ENCODE data around the gene ROR2.
"Not testable (repeated sequence)": the region's sequence is repeated elsewhere in the genome, so short reads cannot be mapped to it uniquely, and the experiment has no call there.

Gene ROR2

DNA sequence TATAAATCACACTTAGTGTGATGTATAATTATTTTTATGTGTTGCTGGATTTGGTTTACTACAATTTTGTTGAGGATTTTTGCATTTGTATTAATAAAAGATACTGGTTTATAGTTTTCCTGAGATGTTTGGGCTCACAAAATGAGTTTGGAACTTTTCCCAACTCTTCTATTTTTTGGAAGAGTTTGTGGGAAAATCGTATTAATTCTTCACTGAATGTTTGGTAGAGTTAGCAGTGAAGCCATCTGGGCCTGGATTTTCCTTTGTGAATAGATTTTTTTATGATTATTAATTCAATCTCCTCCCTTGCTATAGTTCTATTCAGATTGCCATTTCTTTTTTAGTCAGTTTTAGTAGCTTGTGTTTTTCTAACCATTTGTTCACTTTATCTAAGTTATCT, 324.7 kb downstream of the ROR2 start:
- no peak for DNase-seq (ENCODE audit: low spot score)

DNA sequence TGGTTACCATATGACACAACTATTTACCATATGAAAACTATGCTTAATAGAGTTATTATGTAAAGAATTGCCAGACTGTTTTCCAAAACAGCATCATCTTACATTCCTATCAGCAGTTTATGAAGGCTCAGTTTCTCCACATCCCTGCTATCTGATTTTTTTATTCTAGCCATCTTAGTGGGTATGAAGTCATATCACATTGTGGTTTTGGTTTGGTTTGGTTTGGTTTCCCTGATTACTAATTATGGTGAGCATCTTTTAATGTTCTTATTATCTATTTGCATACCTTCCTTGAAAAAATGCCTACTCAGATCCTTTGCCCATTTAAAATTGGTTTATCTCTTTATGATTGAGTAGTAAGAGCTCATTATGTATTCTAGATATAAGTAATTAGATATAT, 327.0 kb downstream of the ROR2 start:
- DNase-seq (ENCODE audit: low spot score) = no peak

DNA sequence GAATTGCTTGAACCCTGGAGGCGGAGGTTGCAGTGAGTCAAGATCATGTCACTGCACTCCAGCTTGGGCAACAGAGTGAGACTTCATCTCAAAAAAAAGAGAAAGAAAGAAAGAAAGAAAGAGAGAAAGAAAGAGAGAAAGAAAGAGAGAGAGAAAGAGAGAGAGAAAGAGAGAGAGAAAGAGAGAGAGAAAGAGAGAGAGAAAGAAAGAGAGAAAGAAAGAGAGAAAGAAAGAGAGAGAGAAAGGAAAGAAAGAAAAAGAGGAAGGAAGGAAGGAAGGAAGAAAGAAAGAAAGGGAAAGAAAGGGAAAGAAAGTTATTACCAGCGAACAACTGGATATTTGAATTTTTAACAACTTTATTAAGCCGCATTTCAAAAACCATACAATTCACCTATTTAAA, 327.9 kb downstream of the ROR2 start:
- DNase-seq (ENCODE audit: low spot score) = not testable (repeated sequence)

DNA sequence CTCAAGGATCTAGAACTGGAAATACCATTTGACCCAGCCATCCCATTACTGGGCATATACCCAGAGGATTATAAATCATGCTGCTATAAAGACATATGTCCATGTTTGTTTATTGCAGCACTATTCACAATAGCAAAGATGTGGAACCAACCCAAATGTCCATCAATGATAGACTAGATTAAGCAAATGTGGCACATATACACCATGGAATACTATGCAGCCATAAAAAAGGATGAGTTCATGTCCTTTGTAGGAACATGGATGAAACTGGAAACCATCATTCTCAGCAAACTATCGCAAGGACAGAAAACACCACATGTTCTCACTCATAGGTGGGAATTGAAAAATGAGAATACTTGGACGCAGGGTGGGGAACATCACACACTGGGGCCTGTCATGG, 336.0 kb downstream of the ROR2 start:
- DNase-seq (ENCODE audit: low spot score) = not testable (repeated sequence)

DNA sequence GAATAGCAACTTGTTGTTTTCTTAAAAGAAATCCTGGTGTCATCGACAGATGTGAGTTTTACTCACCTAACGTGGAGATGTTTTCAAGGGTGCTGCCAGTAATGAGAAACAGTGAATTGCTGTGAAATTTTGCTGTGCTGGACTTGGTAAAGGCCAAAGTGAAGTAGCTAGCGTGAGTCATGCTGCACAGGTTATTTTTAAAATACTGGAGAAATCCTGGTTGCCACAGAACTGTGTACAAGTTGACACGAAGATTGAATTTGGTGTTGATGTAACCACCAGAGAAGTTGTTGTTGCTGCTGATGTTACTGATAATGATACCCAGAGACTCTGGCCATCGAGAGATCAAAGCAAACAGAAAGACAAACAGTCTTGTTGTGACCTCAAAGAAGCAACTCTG, 338.4 kb downstream of the ROR2 start:
- DNase-seq (ENCODE audit: low spot score) = no peak

DNA sequence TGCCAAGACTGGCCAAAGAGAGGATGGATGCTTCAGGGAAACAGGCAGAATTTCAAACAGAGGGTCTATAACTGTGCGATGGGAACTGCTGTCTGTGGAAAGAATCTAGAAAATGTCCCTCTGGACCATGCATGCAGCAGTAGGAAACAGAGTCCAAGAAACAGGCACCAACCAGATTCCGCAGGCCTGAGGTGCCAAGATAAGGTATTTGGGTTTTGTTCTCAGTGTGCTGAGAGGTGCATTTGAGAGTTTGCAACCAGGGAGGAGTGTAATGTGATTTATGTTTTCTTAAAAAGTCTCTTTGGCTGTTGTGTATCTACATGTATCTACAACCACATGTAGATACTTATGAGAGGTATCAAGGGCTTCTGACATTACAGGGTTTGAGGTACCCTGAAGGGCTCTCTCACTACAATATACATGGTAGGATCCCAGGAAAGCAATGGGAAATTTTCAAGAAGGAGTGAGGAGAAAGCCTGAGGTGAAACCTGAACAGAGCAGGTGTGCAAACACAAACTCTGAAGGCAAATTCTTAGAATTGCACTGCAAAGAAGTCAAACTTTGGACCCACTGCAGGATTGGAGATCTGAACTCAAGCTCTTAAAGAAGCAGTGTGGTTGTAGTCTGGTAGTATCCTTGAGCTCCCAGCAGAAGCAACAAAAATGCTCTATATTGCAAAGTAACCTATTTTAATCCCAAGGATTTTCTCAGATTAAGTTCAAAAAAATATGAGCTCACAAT, 343.6 kb downstream of the ROR2 start:
- DNase-seq (ENCODE audit: low spot score) = no peak

DNA sequence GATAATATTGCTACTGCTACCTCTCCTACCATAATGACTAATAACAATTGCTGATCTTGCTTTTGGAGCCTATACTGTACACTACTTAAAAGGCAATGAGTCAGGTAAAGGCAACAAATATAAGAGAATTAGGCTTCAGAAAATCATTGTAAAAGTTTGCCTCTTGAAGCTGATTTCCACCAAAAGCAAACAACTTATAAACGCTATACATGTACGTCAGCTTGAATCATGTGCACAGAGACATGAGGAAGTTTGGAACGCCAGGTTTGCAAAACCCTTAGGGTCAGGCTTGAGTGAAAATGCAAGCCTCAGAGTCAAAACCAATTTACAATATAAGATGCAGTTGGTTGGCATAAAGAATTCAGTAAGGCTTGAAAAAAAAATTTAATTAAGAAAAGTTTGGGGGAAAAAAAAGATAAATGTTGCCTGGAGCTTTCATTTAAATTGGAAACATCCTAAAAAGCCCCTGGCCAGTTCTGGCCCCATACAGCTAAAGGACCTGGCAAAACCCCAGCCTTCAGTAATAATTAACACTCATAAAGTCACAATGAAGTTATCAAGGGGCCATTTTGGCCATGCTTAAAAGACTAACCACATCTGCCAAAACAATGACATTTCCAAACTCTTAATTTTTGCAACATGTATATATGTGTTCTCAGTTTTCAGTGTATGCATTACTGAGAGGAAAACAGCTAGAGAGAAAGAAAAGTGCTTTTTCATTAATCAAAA, 345.4 kb downstream of the ROR2 start:
- no peak for DNase-seq (ENCODE audit: low spot score)

DNA sequence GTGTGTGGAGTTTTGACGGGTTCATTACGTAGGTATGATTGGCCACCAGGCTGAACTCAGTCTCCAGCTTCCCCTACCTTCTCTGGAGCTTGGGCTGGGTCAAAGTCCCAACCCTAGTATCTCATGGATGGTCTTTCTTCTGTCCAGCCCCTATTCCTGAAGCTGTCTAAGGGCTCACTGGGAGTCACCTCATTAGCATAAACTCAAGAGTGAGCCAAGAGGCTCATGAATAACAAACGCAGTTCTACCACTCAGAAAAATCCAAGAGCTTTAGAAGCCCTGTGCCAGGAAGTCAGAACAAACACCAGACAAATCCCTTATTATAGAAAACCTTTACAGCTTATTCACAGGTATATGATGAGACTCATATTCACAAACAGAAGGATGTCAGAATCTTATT, 346.1 kb downstream of the ROR2 start:
- DNase-seq (ENCODE audit: low spot score) = no peak

DNA sequence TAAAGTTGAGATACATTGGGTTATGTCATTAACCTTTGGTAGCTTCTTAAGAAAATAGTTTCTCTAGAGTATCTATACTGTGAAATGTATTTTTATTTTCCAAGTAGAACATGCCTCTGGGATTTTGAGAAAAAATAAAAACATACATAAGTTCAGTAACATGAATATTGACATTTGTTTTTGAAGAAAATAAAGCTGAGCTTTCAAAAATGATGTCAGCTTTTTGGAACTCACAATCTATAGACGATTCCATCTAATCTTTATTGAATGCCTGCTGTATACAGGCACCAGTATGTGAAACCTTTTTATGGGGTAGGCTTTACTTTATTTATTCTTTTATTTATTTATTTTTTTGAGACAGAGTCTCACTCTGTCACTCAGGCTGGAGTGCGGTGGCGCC, 350.5 kb downstream of the ROR2 start:
- DNase-seq (ENCODE audit: low spot score) = no peak

DNA sequence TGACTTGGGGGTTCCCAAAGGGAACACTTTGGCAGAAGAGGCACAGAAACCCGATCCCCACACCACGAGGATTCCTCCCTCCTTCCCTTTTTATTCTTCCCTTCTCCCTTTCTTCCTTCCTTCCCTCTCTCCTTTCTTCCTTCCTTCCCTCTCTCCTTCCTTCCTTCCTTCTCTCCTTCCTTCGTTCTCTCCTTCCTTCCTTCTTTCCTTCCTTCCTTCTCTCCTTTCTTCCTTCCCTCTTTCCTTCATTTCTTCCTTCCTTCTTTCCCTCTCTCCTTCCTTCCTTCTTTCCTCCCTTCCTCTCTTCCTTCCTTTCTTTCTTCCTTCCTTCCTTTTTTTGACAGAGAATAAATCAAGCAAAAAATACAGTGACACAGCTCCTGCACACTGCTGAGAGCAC, 358.4 kb downstream of the ROR2 start:
- no peak for DNase-seq (ENCODE audit: low spot score)

DNA sequence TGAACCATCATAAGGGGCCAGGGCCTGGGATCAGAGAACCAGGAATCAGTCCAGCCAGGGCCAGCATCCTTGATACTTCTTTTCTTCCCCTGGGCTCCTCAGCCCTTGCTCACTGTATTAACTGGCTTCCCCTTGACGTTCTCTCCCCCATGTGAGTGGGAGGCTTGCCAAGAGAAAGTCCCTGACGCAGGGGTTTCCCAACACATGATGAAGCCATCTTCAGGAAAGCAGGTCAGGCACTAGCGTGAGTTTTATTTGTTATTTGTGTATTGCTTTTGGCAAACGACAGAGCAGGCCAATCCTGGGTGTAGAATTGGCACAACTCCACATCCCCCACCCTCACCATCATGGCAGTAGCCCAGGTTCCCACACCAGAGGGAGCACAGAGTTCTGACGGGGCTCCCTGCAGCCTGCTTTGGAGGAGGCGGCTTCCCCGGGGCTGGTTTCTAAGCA, 360.9 kb downstream of the ROR2 start:
- DNase-seq (ENCODE audit: low spot score) = no peak

DNA sequence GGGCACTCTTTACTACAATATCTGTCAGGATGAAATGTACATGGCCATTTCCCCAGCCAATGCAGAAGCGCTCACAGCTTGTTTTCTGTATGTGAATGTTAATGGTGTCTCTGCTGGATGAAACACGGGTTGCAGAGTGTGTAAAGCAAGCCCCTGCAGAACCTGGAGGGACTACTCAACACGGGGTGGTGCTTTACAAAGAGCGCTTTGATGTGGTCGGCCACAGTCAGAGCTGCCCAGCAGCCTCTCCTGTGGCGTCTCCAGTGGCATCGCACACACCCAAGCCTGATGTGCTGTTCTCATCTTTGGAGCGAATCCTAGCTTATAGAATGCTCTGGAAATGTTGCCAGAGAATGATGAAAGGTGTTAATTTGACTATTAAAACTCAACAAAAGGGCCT, 363.7 kb downstream of the ROR2 start:
- no peak for DNase-seq (ENCODE audit: low spot score)

DNA sequence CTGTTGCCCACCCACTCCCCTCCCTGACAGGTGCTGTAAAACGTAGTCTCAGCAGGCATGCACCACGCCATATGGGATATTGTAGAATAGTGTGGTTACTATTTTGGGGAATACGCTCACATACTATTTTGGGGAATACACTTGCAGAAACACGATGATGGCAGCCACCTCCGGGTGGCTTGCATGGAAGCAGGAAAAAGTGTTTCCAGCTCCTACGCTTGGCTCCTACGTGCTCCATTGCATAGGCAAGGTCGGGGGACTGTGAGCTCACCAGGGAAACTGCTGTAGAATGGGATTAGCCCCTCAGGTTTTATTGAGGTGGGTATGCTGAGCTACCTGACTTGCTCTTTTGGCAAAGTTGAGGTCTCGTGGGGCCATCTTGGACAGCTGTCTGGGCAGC, 366.1 kb downstream of the ROR2 start:
- DNase-seq (ENCODE audit: low spot score) = no peak

DNA sequence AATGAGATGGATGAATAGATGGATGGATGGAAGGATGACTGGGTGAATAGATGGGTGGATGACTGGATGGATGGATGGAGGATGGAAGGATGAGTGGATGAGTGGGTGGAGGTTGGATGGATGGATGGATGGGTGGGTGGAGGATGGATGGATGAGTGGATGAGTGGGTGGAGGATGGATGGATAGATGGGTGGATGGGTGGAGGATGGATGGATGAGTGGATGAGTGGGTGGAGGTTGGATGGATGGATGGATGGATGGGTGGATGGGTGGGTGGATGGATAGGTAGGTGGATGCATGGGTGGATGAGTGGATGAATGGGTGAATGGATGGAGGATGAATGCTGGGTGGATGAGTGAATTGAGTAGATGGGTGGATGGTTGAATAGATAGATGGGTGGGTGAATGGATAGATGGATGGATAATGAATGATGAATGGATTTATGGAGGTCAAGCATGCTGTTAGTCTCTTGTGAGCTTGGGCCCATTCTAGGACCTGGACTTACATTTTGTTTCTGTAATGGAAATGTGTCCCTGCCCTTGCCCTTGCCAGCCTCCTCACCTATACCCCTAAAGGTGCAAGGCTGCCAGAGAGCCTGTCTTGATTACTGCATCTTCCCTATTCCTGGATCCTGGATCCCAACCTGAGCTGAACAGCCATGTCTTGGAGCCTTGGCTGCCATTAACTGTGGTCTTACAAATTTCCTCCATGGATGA, 366.7 kb downstream of the ROR2 start:
- no peak for DNase-seq (ENCODE audit: low spot score)

DNA sequence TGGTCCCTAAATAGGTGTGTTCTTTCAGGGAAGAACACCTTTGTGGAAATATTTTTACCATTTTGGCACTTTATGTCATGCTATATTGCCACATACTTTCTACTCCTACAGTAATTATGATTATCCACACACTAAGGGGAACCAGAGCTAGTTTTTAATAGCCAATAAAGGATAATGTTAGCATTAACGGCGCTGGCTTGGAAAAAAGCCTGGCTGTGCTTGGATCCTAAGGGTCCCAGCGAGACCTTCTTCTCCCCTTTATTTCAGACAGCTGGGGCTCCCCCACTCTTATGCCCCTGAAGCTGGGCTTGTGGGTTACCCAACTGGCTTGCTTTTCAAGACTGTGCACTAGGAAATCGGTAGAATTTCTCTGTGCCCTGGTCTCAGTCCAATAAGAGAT, 367.8 kb downstream of the ROR2 start:
- DNase-seq (ENCODE audit: low spot score) = no peak

DNA sequence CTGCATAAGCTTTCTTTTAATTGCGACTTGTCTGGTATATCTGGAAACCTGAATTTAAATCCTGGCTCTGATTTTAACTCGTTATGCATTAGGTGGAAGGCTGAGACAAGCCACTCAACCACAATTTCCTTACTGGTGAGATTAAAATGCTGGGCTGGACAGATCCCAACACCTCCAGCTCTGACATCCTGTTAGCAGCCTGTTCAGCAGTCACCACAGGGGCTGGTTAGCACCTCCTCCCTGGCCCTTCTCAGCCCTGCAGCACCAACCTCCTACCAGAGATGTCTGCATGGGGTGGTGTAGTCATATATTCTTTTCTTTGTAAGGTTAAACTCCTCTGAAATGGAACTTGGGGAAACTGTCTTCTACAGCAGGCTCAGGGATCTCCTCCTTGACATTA, 369.9 kb downstream of the ROR2 start:
- no peak for DNase-seq (ENCODE audit: low spot score)

DNA sequence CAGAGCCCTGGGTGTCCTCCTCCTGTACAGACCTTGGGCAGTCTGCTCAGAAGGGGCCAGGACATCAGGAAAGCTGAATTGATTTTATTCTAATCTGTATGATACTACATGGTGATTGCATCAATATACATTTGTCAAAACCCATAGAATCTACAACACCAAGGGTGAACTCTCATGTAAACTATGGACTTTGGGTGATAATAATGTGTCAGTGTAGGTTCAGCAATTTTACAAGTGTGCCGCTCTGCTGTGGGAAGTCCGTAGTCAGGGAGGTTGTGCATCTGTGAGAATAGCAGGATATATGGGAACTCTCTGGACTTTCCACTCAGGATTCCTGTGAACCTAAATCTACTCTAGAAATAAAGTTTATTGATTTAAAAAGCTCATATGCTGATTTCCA, 371.1 kb downstream of the ROR2 start:
- no peak for DNase-seq (ENCODE audit: low spot score)

DNA sequence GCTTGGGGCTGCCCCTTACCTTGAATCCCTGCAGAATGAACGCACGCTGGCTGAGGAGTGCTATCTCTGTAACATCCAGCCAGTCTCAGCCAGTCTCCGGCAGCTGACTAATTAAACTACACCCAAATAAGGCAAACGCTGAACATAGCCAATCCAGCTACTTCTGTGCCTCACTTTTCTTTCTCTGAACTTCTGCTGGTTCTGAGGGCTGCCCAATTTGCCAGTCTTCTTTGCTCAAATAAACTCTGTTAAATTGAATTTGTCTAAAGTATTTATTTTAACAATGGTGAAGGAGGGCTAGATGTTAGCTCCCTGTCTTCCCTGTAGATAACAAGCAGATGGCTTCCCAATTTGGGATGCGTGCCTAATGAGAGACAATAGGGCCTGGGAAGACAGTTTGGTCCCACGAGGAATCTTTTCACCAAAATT, 372.4 kb downstream of the ROR2 start:
- DNase-seq (ENCODE audit: low spot score) = no peak

DNA sequence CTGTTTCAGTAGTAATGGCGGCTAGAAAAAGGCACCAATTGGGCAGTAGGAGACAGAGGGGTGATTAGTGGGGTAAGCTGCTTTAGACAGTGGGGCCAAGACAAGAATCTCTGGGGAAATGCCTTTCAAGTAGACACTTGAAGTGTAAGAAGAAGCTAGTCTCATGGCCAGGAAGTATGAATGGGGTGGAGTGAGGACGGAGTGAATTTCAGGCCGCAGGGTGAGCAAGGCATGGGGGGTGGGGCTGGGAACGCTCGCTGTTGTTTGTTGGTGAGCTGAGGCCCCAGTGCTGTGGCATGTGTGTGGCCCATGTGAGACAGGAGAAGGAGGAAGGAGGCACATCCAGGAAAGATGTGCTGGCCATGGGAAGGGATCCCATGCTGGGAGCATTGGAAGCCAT, 377.2 kb downstream of the ROR2 start:
- no peak for DNase-seq (ENCODE audit: low spot score)

DNA sequence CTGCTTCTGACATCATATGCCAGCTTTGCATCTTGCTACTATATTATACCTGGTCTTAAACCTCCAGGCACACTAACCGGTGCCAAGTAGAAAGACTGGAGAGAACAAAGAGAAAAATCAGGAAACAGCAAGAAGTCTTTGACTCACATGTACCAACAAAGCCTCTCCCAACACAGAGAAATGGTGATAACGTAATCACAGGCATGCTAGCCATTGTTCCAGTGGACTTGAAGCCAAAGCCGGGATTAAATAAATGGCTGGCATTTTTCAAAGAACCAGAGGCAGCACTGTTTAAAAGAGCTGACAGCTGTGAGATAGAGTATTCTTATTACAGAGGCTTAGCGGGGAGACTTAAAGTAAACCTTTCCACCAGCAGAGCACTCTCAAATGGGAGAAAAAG, 378.0 kb downstream of the ROR2 start:
- DNase-seq (ENCODE audit: low spot score) = no peak

DNA sequence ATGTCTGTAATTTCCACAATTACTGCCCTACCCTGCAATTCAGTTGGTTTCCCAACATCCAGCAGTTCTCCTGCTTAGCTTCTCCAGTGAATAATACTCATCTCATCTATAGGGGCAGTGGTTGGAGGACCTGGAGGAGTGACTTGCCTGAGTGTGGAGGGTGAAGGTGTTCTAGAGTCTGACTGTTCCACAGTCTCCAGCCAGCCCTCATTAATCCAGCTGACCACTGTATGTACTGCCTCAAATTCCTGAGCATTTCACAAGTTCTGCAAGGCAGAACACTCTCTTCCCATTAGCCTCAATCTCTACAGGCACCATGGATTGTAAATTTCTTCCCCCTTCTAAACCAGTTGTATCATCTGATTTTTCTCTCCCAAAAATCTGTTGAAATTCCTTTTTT, 379.0 kb downstream of the ROR2 start:
- no peak for DNase-seq (ENCODE audit: low spot score)

DNA sequence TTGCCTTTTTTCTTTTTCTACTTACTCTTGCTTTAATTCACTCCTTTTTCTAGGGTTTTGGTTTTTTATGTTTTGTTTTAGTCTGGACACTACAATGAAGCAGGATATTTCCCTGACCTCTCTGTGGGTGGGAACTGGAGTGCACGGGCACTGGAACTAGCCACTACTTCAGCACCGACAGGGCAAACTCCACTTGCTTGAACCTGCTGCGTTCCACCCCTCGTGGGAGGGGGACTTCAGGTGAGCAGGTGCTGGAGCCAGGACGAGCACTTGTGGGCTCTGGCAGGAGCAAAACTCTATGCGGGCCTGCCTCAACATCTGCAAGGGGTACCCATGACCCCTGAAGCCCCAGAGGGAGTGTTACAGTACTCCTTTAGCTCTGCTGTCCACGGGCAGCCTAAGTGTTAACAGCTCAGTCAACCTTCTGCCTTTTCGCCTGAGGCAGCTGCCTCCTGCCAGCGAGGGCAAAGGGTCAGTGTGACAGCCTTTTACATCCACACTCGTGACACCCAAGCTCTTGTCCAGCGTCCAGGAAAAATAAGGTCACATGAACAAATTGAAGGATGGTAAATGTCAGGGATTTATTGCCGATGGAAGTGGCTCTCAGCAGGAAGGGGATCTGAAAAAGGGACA, 382.3 kb downstream of the ROR2 start:
- no peak for DNase-seq (ENCODE audit: low spot score)

All from hepatic stellate cell (primary cell).